HG02678 (cell line): ENCODE data around the gene TFF2.

Experiments
- ATAC-seq: cut with Tn5 transposase; IDR thresholded peaks from one replicate; pipeline ENCODE4 v1.9.1; 2021; ENCODE audit warnings: mild to moderate bottlenecking, moderate library complexity; ENCODE audit not compliant: unreplicated experiment

TFF2 gene

GRCh38 chr21:42321231-42321630 is 29.6 kb downstream of the TFF2 start:
- ATAC-seq = no peak

- no peak for ATAC-seq
Observed at GRCh38 chr21:42320791-42321190, 30.0 kb downstream of the TFF2 start.

GRCh38 chr21:42319851-42320572 is 30.8 kb downstream of the TFF2 start:
- ATAC-seq = no peak

- ATAC-seq = no peak
Observed at GRCh38 chr21:42319376-42319775, 31.4 kb downstream of the TFF2 start.

- ATAC-seq = no peak
Observed at GRCh38 chr21:42317826-42318746, 32.7 kb downstream of the TFF2 start.

- no peak for ATAC-seq
Observed at GRCh38 chr21:42317341-42317741, 33.5 kb downstream of the TFF2 start.

- no peak for ATAC-seq
Observed at GRCh38 chr21:42316891-42317290, 33.9 kb downstream of the TFF2 start.

- no peak for ATAC-seq
Observed at GRCh38 chr21:42315296-42315891, 35.4 kb downstream of the TFF2 start, which contains the start of gene TFF3. TSS of gene TFF3 (minus strand) at chr21:42315409. CDS start at chr21:42315374, 35 bp downstream.

GRCh38 chr21:42314616-42315295 is 36.0 kb downstream of the TFF2 start:
- no peak for ATAC-seq

- no peak for ATAC-seq
Observed at GRCh38 chr21:42313501-42313969, 37.3 kb downstream of the TFF2 start.

- ATAC-seq = no peak
Observed at GRCh38 chr21:42312626-42313104, 38.1 kb downstream of the TFF2 start.

- no peak for ATAC-seq
Observed at GRCh38 chr21:42311816-42312625, 38.8 kb downstream of the TFF2 start.

- no peak for ATAC-seq
Observed at GRCh38 chr21:42311160-42311559, 39.6 kb downstream of the TFF2 start.

GRCh38 chr21:42310411-42311001 is 40.3 kb downstream of the TFF2 start:
- no peak for ATAC-seq

GRCh38 chr21:42309753-42310213 is 41.0 kb downstream of the TFF2 start:
- ATAC-seq = no peak

GRCh38 chr21:42308914-42309752 is 41.7 kb downstream of the TFF2 start:
- ATAC-seq = no peak

- no peak for ATAC-seq
Observed at GRCh38 chr21:42308161-42308913, 42.5 kb downstream of the TFF2 start.

GRCh38 chr21:42307106-42307505 is 43.7 kb downstream of the TFF2 start:
- no peak for ATAC-seq
